Smooth muscle cell (in vitro differentiated cells): ENCODE data around the gene GGCX. TPM values are rescaled to one million over a fixed set of nuclear protein-coding genes. Genes with fewer than 3 reads are reported as not detected.

Experiments used
- DNase-seq: peaks from one replicate; lab custom pipeline; 2025; ENCODE audit not compliant: unreplicated experiment; lab: John Stamatoyannopoulos, UW
- H2AFZ ChIP-seq: fragments of 200-600 bp; sonication (generic); 2 replicates; pipeline ENCODE4 v1.6.0; 2016; ENCODE audit warnings: antibody characterized with exemption, low read depth, mild to moderate bottlenecking
- H3F3A ChIP-seq: fragments of 200-600 bp; sonication (generic); 2 replicates; pipeline ENCODE4 v1.6.0; 2017; ENCODE audit warnings: antibody characterized with exemption, low read depth
- H3K27ac ChIP-seq: fragments of 200-600 bp; sonication (generic); 2 replicates; pipeline ENCODE4 v1.5.1; 2016; ENCODE audit warnings: low read depth, mild to moderate bottlenecking
- H3K27me3 ChIP-seq: fragments of 200-600 bp; sonication (generic); 2 replicates; pipeline ENCODE4 v1.6.1; 2016; ENCODE audit warnings: low read depth, mild to moderate bottlenecking
- H3K36me3 ChIP-seq: fragments of 200-600 bp; sonication (generic); 2 replicates; pipeline ENCODE4 v1.5.1; 2016; ENCODE audit warnings: low read depth
- H3K4me1 ChIP-seq: fragments of 200-600 bp; sonication (generic); 2 replicates; pipeline ENCODE4 v1.5.1; 2016; ENCODE audit warnings: low read depth
- H3K4me2 ChIP-seq: fragments of 200-600 bp; sonication (generic); 2 replicates; pipeline ENCODE4 v1.6.0; 2016; ENCODE audit warnings: mild to moderate bottlenecking
- H3K4me3 ChIP-seq: fragments of 200-600 bp; sonication (generic); 2 replicates; pipeline ENCODE4 v1.5.1; 2016; ENCODE audit warnings: mild to moderate bottlenecking
- H3K79me2 ChIP-seq: fragments of 200-600 bp; sonication (generic); 2 replicates; pipeline ENCODE4 v1.6.0; 2016; ENCODE audit warnings: low read depth, mild to moderate bottlenecking
- H3K9ac ChIP-seq: fragments of 200-600 bp; sonication (generic); 2 replicates; pipeline ENCODE4 v1.6.0; 2016; ENCODE audit warnings: low read depth
- H3K9me3 ChIP-seq: fragments of 200-600 bp; sonication (generic); replicated peaks from 2 replicates; pipeline ENCODE4 v1.5.1; 2016; ENCODE audit warnings: low read depth
- H4K20me1 ChIP-seq: fragments of 200-600 bp; sonication (generic); 2 replicates; pipeline ENCODE4 v1.6.0; 2016; ENCODE audit warnings: low read depth
- CTCF ChIP-seq: fragments of 200-600 bp; sonication (generic); IDR thresholded peaks from 2 replicates; pipeline ENCODE4 v1.5.1; 2017; ENCODE audit warnings: borderline replicate concordance, mild to moderate bottlenecking, antibody characterized with exemption; ENCODE audit not compliant: insufficient read depth, poor library complexity, severe bottlenecking
- WGBS: methylation state at CpG from one replicate; pipeline ENCODE4 v1.1.7; 2016; ENCODE audit warnings: low lambda C conversion rate; 5-methylcytosine and 5-hydroxymethylcytosine counted together
- polyA plus RNA-seq: library from polyadenylated mRNA; unstranded; fragments of >200 nt; fragmentation: Nextera tagmentation; extraction: Ambion mirVana; gene quantifications from 2 replicates; pipeline ENCODE4 v1.2.1, GENCODE V29; 2016
- total RNA-seq: library from RNA; depleted of rRNA; stranded (reverse); fragments of >200 nt; gene quantifications from 2 replicates; pipeline ENCODE4 v1.2.3, GENCODE V29; 2014

Gene GGCX
- total and polyA plus RNA-seq, 2 experiments from 2014 or later, result 44.5 to 83.2 TPM

- Histone ChIP-seq H3K27me3 (no peaks in the 10 kb centered on the region), H4K20me1 (peaks cover 30% of the 10 kb centered on the region), H3K4me2 (no peak overlapping the region), H3F3A (peaks cover 50% of the 10 kb centered on the region), H3K4me1 (no peaks in the 10 kb centered on the region), H3K36me3 (peaks cover 4% of the 10 kb centered on the region), H2AFZ (no peak overlapping the region), H3K79me2 (no peaks in the 10 kb centered on the region), H3K9ac (no peak overlapping the region), H3K4me3 (no peak overlapping the region), H3K9me3 (no peaks in the 10 kb centered on the region), H3K27ac (peak overlapping the region; percentile 62)
- no peak for TF ChIP-seq CTCF
- WGBS, result 96% methylated on average over 10 of the region's 10 CpGs
- DNase-seq, result no peak
Observed at GRCh38 chr2:85549095-85549494, 12.2 kb downstream of the GGCX start.

DNA sequence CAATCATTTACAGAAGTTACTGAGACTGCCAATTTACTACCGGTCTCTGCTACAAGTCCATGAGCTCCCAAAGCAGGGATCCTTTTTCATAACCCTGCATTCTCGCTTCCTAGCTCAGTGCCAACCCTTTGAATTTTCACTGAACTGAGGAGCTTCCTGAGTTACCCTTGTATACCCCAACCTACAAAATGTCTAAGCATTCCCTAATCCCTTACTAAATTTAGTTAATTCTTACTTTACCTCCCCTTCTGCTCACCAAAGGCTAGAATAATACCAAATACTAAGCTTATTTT, 12.7 kb downstream of the GGCX start:
- Histone ChIP-seq H3K4me2 (no peak overlapping the region), H3K79me2 (no peaks in the 10 kb centered on the region), H3K27ac (peak overlapping the region; percentile 62), H4K20me1 (peaks cover 36% of the 10 kb centered on the region), H2AFZ (no peak overlapping the region), H3K9me3 (no peaks in the 10 kb centered on the region), H3K9ac (no peak overlapping the region), H3F3A (peaks cover 52% of the 10 kb centered on the region), H3K36me3 (peaks cover 5% of the 10 kb centered on the region), H3K4me3 (no peak overlapping the region), H3K27me3 (no peaks in the 10 kb centered on the region), H3K4me1 (no peaks in the 10 kb centered on the region)
- WGBS, result 89% methylated on average over 2 of the region's 2 CpGs
- TF ChIP-seq CTCF, result no peak
- DNase-seq, result no peak

DNA sequence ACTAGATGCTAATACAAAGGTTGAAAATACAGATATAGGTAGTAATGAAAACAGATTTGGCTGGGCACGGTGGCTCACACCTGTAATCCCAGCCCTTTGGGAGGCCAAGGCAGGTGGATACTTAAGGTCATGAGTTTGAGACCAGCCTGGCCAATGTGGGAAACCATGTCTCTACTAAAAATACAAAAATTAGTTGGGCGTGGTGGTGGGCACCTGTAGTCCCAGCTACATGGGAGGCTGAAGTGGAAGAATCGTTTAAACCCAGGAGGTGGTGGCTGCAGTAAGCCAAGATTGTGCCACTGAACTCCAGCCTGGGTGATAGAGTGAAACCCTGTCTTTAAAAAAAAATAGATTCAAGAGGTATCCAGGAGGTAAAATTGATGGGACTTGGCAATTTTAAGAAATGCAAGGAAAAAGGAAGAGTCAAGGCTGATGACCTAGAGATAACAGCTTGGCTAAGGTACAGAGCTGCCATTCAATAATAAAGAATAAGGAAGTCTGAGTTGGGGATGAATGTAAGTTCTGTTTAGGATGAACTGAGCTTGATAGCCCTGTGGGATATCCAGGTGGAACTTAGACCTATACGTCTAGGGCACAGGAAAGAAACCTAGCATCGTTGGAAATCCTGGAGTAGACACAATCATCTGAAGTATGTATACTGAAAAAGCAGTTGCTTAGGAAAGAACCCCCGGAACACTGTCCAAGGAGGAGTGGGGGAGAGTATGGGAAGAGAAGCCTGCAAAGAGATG, 13.3 kb downstream of the GGCX start:
- no peaks in the 10 kb centered on the region for H3K27me3 ChIP-seq
- H4K20me1 ChIP-seq, result peaks cover 41% of the 10 kb centered on the region

More for the DNA sequence above, 13.3 kb downstream of the GGCX start:
- Histone ChIP-seq H3K9ac (no peak overlapping the region), H3K4me1 (no peaks in the 10 kb centered on the region), H3K4me3 (no peak overlapping the region), H3K27ac (peak overlapping the region; percentile 62), H3K79me2 (peaks cover 3% of the 10 kb centered on the region), H3K36me3 (peaks cover 10% of the 10 kb centered on the region), H3K4me2 (no peak overlapping the region), H3K9me3 (no peaks in the 10 kb centered on the region), H2AFZ (no peak overlapping the region), H3F3A (peaks cover 57% of the 10 kb centered on the region)
- DNase-seq, result no peak
- no peak for TF ChIP-seq CTCF
- WGBS, result 94% methylated on average over 6 of the region's 6 CpGs
